Left ventricle myocardium inferior (tissue), 1 donor: ENCODE data around the gene MAS1L. TPM values are rescaled to one million over a fixed set of nuclear protein-coding genes. Genes with fewer than 3 reads are reported as not detected.

Source experiments
- DNase-seq: peaks from one replicate; pipeline ENCODE4 v3.0.0-alpha.2; 2020
- H3K27ac ChIP-seq: fragments of 200-600 bp; replicated peaks from 2 replicates; pipeline ENCODE4 v1.8.0; 2021
- H3K27me3 ChIP-seq: fragments of 200-600 bp; 2 replicates; pipeline ENCODE4 v1.8.0; 2021; ENCODE audit warnings: low read depth
- H3K36me3 ChIP-seq: fragments of 200-600 bp; 2 replicates; pipeline ENCODE4 v1.8.0; 2021
- H3K4me1 ChIP-seq: fragments of 200-600 bp; 2 replicates; pipeline ENCODE4 v1.8.0; 2021
- H3K4me3 ChIP-seq: fragments of 200-600 bp; 2 replicates; pipeline ENCODE4 v1.8.0; 2021; ENCODE audit warnings: mild to moderate bottlenecking, moderate library complexity
- H3K9me3 ChIP-seq: fragments of 200-600 bp; replicated peaks from 2 replicates; pipeline ENCODE4 v1.8.0; 2021
- CTCF ChIP-seq: fragments of 200-600 bp; IDR thresholded peaks from 2 replicates; pipeline ENCODE4 v1.8.0; 2021; ENCODE audit warnings: antibody characterized with exemption, mild to moderate bottlenecking, borderline replicate concordance
- intact Hi-C: fragments of 100-400 bp; cut with micrococcal nuclease; formaldehyde crosslinking; loops from one replicate; pipeline ENCODE4 v1.11.0; 2022
- long read RNA-seq: library from polyadenylated mRNA; unstranded; transcript quantifications from one replicate; pipeline ENCODE4 v2.0.0, GENCODE V29; 2021
- total RNA-seq: library from RNA; stranded (reverse); fragmentation: NEBNext Ultra II Directional; extraction: Animal tissue kit (Norgen Biotek cat#: 25700); gene quantifications from one replicate; pipeline ENCODE4 v1.2.1, GENCODE V29; 2021
- donor health status: DM: no; HTN: yes; CAD: no; lungs with severe emphysema.

The MAS1L gene
- total RNA-seq, result not detected
- long read RNA-seq, result 0 reads

GRCh38 chr6:29487660-29488059 is at the start of gene MAS1L:
TSS of gene MAS1L (minus strand) at chr6:29487956. CDS start at chr6:29487902, 54 bp downstream.
- intact Hi-C loops, result no loop called here
- Histone ChIP-seq H3K9me3 (no peaks in the 10 kb centered on the region), H3K27ac (no peak within 1 kb of the TSS), H3K4me1 (no peaks in the 10 kb centered on the region), H3K36me3 (no peaks in the 10 kb centered on the region), H3K27me3 (peaks cover 18% of the 10 kb centered on the region), H3K4me3 (no peak within 1 kb of the TSS)
- TF ChIP-seq CTCF, result no peak
- no peak for DNase-seq

GRCh38 chr6:29532320-29532951 is 44.7 kb upstream of the MAS1L start:
- intact Hi-C loops, result no loop called here
- Histone ChIP-seq H3K36me3 (no peaks in the 10 kb centered on the region), H3K27me3 (no peaks in the 10 kb centered on the region), H3K4me1 (no peaks in the 10 kb centered on the region), H3K4me3 (no peak overlapping the region), H3K27ac (no peak overlapping the region), H3K9me3 (no peaks in the 10 kb centered on the region)
- no peak for DNase-seq
- TF ChIP-seq CTCF, result no peak

- intact Hi-C loops, result no loop called here
- H3K4me1 ChIP-seq, result no peaks in the 10 kb centered on the region
- no peak for DNase-seq
- peaks cover under 1% of the 10 kb centered on the region for H3K27me3 ChIP-seq
- no peak for TF ChIP-seq CTCF
- H3K27ac ChIP-seq, result no peak overlapping the region
- H3K9me3 ChIP-seq, result no peaks in the 10 kb centered on the region
- H3K4me3 ChIP-seq, result no peak overlapping the region
- H3K36me3 ChIP-seq, result no peaks in the 10 kb centered on the region
These were observed 43.9 kb upstream of the MAS1L start for GRCh38 chr6:29531668-29532067.

GRCh38 chr6:29530671-29531310 is 43.0 kb upstream of the MAS1L start:
- Histone ChIP-seq H3K9me3 (no peaks in the 10 kb centered on the region), H3K4me3 (no peak overlapping the region), H3K4me1 (no peaks in the 10 kb centered on the region), H3K27ac (no peak overlapping the region), H3K27me3 (peaks cover 9% of the 10 kb centered on the region), H3K36me3 (no peaks in the 10 kb centered on the region)
- DNase-seq, result no peak
- intact Hi-C loops, result no loop called here
- TF ChIP-seq CTCF, result no peak

GRCh38 chr6:29529956-29530355 is 42.2 kb upstream of the MAS1L start:
- no peak for TF ChIP-seq CTCF
- no peaks in the 10 kb centered on the region for H3K9me3 ChIP-seq

More at GRCh38 chr6:29529956-29530355, 42.2 kb upstream of the MAS1L start:
- no peak overlapping the region for H3K27ac ChIP-seq
- H3K4me3 ChIP-seq, result no peak overlapping the region
- no peaks in the 10 kb centered on the region for H3K36me3 ChIP-seq
- peaks cover 9% of the 10 kb centered on the region for H3K27me3 ChIP-seq
- H3K4me1 ChIP-seq, result no peaks in the 10 kb centered on the region
- DNase-seq, result no peak
- intact Hi-C loops, result no loop called here
